Brain pericyte (primary cell): ENCODE results near the gene NFIL3.

Experiments used
- DNase-seq: peaks from one replicate; pipeline ENCODE4 v3.0.0-alpha.2; 2012; ENCODE audit warnings: low read depth, low spot score

NFIL3 gene

DNA sequence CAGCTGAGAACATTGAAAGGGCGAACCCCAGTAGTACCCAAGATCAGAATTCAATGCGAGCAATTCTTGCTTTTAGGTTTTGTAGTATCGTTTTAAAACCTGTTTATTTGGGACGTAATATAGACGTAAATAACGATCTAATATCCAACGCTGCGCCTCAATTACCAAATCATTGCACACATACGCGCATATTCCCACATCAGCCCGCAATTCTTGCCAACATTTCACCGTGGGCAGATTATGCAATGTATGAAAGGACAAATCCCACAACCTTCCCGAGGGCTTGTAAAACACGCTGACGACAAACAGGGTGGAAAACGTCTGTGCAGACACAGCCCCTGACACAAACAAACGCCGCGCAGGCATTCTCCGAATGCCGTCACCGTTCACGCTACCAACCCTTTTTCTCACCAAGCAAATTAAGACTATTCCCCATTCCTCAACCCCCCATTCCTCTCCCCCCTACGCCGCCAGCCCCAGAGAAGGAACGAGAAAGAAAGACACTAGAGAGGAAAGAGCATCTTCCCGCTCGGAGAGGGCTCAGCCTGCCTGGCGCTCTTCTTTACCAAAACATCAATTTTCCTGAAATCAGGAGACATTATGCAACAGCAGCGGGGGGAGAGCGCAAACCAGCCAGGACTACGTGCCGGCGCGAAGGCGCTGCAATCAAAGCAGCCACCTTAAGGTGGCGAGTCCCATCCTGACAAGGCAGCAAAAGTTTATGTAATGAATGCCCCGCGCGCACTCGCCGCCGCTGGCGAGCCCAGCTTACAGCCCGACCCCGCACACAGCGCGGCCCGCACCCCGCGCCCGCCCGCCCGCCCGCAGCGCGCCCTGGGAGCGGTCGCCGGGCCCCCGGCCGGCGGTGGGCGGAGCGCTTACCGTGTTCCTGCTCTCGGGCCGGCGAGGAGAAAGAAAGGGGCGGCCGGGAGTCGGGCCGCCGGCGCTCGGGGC, 597 bp downstream of the NFIL3 start:
- DNase-seq: no peak

DNA sequence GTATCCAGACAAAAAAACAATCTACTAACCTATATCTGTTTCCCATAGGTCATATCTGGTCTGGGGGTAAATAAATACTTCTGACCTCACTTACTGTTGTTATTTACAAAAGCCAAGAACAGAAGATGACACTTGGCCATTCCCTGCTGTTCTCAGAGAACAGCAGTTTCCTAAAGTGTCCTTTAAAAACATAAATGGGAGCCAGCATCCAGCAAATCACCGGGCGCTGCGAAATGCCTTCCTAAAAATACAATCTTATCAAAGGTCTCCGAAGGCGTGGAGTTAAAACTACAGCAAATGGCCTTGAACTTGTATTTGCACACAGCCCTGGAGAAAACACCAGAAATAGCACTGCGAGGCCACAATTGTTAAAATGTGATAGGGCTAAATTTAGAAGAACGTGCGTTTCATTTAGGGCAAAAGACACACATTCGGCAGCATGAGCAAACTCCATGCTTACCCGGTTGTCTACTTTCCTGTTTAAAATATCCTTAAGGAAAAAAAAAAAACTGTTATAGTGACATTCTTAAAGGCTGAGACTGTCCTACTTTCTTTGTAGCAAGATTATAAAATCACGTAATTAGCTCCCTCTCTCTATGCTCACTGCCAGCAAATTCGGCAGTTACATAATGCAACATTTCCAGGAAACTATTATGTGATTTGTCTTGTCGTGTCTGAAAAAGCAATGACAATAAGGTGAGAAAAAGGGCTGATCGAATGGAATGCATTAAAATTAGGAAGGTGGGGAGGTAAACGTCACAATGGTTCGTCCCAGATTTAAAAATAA, 1.5 kb downstream of the NFIL3 start:
- DNase-seq: no peak

DNA sequence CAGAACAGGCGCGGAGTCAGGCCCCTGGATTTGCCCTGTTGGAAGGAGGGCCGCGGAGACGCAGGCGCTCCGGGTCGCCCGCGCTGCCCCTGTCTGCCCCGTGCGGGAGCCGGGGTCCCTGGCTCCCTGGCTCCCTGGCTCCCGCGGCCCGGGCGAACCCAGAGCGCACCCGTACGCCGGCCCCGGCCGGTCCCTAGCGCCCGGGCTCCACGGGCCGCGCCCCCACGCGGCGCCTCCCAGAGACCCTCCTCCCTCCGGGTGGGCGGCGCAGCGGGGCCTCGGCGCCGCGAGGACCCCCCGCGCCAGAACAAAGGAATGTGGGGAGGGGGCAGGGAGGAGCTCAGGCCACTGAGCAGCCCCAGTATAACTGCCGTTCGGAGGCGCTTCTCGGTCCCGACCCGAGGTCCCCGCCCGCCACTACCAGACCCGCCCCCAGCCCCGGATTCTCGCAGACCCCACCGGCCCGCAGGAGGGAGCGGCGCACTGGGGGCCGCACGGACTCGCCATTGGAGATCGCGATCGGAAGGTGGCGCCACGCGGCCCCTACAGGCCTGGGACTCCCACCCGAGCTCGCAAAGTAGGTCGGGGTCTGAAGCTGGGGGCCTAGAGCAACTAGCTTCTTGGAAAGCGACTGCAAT, 2.4 kb downstream of the NFIL3 start:
- no peak for DNase-seq

DNA sequence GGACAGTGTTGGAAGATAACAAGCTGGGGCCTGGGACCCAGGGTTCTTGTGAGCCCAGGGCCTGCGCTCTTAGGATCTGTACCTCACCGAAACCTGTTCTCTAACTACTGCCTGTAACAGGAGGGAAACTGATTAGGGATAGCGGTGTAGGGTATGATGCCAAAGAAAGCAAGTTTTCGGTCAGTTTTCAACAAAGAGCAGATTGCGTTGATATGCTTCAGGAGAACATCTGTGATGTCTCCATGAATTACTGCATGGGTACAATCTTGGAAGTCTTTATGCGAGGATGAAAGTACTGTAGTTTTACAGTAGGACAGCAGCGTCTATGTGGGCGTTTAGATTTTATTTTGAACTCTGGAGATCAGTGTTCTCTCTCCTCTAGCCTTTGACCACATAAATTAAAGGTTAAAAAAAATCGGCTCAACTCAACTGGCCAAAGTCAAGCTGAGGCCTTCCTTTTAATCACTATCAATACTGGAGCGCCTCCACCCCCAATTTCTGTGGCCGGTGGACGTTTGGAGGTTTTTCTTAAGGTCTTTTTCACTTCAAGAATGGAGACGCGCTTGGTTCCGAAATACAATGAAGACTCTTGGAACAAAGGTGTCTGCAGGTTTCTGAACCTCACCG, 3.0 kb downstream of the NFIL3 start:
- no peak for DNase-seq

DNA sequence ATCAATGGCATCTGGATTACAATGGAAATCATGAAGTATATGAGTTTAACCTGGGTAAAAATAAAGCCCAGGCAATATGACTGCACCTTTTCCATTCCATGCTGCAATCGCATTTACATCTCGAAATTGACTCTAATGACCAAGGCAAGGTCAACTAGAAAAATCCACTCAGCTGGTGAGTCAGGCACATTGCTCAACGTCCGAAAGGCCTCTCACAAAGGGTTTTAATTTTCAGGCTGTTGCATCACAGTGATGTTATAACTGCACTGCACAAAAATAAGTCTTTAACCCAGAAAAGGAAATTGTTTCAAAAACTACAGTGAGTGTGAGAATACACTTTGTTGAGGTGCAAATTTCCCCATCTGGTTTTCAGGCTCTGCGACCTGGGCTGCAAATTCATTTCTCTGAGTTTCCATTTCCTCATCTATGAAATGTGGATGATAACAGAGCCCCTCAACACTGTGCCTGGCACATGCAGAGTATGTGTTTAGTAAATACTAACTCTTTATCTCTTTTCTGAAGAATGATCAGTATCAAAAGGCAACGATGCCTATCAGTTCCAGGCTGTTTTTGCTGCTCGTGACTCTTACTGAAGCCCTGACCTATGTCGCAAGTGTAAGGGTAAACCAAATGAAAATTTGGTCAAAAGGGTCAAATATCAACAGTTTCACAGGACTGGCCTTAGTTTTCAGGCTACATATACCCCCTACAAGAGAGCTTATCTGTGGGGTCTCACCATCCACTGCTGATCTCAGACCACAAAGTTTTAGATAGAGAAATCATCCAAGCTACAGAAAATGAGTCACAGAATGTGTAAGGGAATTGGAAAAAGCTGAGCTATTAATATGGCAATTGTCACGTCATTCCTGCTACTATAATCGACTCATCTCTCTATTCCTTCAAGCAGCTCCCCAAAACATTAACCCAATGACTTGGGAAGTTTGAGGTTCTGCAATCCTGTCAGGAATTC, 4.1 kb downstream of the NFIL3 start:
- DNase-seq: no peak

DNA sequence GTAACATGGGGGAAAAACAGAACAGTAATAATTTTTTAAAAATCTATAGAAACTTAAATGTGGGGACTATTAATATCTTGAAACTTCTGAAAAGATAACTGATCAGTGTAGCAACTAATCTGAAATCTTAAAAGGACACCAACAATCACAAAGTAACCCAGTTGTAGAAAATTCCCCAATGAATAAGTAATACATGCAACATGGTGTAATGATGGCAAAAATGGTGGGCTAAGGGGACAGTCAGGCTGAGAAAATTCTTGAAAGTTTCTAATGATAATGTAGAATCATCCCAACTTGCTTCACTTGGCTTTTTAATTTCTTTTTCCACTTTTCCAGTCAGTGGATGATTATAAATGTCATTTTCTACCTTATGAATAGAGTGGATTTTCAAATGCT, 5.4 kb downstream of the NFIL3 start:
- DNase-seq: no peak

DNA sequence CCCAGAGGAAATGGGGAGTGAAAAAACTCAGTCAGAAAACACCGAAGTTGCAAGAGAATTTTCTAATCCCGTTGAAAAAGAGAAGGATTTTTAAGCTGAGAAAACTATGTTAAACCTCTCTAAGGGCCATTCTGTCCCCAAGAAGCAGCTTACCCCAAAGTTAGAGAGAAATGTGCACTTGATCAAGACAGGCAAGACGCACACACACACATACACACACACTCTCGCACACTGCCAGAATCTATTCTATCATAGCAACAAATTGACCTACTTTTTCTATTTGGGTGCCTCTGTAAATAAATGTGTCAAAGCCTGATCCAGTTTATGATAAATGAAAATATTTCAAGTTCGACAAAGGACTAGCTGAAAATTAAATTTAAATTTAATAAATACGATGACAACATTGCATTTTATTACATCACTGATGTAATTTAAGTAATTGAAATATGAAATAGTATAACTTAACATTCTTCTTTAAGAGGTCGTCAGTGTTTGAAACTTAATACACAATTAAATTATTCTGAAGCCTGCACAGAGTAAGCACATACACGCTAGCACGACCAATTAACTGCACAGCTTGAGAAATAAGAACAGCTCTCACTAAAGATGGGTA, 5.9 kb downstream of the NFIL3 start:
- no peak for DNase-seq

DNA sequence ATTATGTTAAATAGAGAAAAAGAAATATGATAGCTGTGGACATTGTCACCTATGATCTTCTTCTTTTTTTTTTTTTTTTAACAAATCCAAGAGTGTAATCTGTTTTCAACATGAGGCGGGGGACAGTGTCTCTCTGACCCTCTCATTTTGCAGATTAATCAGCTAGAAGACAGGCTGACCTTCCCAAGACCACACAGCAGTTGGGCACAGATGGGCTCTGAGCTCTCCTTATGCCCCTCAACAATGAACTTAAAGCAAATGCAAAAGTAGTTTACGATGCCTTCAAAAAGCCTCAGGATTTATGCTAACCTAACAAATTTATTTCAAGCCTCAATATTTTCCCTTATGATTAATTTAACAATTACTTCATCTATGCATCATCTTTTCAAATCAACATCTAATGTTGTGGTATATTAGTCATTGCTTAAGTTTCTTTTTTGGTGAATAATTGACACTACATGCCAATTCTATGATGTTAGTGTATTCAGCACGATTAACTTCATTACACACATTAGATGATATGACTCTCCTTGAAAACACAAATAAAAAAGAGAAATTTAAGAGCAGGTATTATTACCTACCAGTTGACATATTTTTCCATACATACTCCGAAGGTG, 7.4 kb downstream of the NFIL3 start:
- no peak for DNase-seq

DNA sequence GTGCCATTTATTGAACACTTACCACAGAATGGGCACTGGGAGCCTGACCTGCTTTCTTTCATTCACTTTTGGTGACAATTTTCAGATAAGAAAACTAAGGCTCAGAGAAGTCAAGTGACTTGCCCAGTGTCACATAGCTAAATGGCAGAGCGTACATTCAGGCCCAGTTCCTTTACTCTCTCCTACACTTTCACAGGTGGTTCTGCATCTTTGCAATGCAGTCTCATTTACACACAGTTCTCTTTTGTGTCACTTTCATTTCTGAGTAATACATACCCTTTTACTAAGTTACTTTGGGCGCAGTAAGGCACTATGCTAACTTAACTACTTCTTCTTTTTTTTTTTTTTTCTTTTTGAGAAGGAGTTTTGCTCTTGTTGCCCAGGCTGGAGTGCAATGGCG, 8.3 kb downstream of the NFIL3 start:
- DNase-seq: no peak

DNA sequence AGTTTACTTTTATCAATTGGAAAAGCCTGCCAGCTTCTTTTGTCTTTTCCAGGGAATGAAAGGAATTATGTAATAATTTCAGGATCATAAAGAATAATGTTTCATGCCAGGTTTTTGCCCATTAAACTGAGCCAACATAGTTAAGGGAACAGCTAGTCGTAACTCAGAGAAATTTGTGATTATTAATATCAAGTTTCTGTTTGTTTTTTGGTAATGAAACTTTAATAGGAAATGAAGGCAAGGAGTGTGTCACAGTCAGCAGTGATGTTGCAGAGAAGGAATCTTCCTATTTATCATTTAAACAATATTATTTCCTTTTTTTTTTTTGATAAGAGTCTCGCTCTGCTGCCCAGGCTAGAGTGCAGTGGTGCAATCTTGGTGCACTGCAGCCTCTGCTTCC, 10.7 kb downstream of the NFIL3 start:
- no peak for DNase-seq

DNA sequence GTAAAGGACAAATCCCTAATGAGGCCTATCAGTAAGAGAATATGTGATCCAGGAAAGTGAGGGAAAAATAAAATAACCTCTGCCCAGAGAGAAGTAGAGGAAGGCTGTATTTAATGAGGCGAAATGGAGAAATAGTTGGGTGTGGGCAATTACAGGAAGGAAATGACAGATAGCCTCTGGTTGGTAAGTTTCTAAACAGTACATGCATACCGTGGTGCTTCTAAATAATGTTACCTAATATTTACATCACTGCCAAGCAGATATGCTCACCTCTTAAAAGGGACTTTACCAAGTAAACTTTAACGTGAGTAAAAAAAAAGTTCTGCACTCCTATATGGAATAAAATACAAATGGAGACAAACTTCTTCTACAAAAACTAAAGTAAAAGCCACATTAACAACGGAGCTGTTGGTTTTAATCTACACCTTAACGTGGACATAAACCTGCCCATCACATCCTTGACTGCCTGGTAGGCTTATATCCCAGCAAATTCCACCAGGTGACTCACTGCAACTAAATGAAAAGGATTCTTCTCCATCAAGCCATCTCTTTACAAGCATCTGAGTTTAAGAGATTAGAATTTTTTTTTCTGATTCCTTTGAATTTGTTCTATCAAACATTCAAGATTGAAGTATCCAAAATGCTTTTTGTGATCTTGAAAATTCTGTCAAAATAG, 12.4 kb downstream of the NFIL3 start:
- no peak for DNase-seq

DNA sequence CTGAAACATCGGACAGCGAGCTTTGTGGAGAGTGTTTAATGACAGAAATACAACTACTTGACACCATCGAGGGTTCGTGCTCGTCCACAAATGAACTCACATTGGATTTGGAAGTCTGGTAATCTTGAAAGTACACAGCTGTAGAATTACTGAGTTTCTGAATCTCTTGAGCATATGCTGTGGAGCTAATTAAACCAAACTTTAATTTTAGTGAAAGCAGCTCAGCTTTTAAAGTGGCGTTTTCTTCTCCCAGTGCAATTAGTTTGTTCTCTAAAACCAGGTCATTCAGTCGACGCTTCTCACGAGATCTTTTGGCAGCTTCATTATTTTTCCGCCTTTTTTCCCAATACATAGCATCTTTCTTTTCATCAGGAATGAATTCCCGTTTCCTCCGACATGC, 13.5 kb downstream of the NFIL3 start:
- DNase-seq: no peak

DNA sequence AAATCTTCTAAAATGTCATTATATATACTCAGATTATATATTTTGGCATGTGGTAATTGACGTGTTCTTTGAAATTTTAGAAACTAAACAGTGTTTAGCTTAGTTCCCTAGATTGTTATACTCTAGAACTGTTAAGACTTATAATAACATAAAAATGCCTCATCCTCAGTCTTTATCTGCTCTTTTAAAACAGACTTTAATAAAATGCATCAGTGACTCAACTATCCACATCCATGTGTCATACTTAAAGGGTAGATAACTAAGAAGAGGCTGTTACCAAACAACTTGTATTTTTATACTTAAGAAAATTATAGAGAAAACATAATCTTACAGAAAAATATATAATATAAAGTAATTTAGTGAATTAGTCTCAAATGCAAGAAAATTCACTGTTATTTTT, 15.2 kb downstream of the NFIL3 start:
- DNase-seq: no peak

DNA sequence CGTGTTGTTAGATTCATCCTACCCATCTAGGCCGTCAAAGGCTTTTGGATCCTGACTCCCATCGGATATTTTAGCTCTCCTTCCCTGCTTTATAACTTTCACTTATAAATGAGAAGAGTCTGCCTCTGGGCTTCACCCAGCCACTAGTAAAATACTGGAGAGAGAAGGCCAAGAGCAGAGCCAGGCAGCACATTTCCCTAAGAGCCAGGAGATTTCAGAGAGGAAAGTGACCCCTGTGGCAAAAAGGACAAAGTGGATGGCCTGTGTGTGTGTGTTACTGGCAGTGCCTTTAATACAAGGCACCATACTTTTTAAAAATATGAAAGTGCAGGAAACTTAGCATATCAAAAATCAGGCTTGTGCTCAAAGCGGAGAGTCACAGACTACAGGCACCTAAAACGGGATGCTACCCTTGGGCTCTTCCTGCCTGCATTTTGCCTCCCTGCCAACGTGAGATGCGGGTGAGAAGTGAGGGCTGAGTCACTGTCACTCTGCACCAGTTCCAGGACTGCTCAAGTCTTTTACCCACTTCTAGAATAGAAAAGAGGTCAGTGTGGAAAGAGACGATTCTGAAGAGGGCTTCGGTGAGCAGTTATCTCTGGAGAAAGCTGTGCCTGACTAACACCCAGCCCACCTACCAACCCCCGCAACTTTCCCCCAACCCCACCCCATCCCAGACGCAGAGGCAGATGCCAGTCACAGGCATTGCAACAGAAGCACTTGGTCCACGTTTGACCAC, 15.9 kb downstream of the NFIL3 start:
- DNase-seq: no peak

DNA sequence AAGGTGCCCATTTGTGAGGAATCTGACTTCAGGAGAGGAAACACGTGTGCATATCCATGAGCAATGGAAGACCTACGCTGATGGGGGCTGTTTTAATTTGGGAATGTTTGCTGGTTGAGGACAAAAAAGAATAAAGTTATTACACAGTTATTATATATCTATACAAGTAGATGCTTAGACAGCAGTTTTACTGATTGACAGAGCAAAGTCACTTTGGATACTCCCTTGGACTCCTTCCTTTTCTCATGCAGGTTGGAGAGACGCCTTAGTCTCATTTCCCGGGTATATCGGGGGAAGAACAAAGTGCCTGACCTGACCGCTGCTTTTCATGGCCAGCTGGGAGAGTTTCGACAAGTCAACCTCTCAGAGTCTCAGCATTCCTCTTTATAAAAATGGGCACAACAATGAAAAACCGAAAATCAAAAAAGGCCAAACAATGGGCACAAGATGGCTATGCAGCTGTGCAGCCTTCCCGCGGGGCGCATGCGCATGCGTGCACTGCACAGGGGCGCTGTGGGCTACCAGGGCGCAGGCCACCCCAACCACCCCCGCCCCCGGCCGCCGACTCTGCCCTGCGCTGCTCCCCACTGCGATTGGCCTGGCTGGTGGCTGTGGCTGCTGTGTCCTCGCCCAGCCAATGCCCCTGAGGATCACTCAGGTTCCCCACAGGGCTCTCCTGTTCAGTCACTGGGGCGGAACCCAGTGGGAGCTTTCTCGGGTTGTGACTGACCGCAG, 18.1 kb downstream of the NFIL3 start:
- no peak for DNase-seq

DNA sequence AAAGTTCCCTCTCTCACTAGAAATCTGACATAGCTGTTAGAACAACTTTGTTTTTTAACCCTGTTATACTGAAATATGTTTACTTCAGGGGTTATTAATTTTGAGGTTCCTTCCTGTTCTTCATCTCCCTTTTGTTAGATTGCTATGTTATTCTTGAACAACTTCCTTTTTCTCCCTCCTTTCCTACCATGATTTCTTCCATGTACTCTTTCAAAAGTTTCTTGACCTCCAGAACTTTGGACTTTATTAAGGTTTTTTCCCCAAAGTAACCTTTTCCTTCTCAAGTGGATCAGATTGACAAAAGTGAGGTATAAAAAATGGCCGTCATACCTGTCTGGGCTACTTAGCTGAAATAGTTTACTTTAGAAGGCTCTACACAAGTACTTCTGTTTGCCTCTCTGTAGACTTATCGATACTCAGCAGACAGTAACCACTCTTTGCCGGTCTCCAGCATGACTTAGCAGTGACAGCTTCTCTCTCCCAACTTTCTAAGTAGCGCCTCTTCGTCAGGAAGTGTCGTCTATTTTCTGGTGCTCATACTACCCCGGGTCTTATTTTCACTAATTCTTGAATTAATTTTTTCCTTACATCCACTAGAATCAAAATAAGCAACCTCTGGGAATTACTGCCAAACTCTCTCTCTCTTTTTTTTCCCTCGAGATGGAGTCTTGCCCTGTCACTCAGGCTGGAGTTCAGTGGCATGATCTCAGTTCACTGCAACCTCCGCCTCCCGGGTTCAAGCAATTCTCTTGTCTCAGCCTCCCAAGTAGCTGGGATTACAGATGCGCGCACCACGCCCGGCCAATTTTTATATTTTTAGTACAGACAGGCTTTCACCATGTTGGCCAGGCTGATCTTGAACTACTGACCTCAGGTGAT, 19.7 kb downstream of the NFIL3 start:
- DNase-seq: no peak

DNA sequence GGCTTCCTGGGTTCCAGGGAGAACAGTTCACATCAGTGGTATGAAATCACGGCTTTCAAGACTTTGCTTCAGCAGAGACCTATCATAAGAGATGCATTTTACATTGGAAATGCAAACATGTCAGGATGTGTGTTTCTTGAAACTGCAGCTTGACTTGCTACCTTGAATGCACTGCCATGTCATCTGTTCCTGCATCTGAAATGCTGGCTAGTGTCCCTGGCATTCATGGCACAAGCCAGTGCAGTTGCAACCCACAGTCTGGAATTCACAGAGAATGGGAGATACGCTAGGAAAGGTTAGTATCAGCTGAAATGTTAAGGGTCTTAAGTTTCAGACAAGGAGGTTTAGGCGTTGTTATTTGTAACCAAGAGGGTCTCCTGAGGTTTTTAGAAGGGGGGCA, 24.7 kb downstream of the NFIL3 start:
- no peak for DNase-seq
